HL-60 (cell line): Measurements from ENCODE around the gene C2orf69.

ENCODE experiments used
- CTCF ChIP-seq: IDR thresholded peaks from one replicate; pipeline ENCODE4 v1.5.1; 2011; ENCODE audit warnings: low read length, control low read depth, inconsistent platforms; ENCODE audit not compliant: insufficient read depth
- POLR2AphosphoS5 ChIP-seq: IDR thresholded peaks from 2 replicates; pipeline ENCODE4 v1.6.1; 2012; ENCODE audit warnings: low read depth

DNA sequence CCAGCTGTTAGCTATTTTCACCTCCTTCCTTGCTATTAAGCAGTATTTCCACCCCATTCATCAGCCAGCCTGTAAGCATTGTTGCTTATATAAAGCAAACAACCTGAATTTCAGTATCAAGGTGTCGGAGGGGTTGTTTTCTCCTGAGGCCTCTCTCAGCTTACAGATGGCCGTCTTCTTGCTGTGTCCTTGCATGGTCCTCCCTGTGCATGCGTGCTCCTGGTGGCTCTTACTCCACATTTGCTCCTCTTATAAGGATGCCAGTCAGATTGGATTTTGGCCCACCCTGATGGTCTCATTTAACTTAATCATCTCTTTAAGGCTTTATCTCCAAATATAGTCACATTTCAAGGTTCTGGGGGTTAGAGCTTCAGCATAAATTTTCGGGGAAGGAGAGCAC, 46.9 kb downstream of the C2orf69 start:
- TF ChIP-seq CTCF: no peak
- TF ChIP-seq POLR2AphosphoS5: no peak
